ENCODE measurements around the gene COL4A1.
A peak's percentile ranks its signal among the peaks of the same experiment; 100 is the strongest.
"Not testable (repeated sequence)": the region's sequence is repeated elsewhere in the genome, so short reads cannot be mapped to it uniquely, and the experiment has no call there.

The COL4A1 gene

DNA sequence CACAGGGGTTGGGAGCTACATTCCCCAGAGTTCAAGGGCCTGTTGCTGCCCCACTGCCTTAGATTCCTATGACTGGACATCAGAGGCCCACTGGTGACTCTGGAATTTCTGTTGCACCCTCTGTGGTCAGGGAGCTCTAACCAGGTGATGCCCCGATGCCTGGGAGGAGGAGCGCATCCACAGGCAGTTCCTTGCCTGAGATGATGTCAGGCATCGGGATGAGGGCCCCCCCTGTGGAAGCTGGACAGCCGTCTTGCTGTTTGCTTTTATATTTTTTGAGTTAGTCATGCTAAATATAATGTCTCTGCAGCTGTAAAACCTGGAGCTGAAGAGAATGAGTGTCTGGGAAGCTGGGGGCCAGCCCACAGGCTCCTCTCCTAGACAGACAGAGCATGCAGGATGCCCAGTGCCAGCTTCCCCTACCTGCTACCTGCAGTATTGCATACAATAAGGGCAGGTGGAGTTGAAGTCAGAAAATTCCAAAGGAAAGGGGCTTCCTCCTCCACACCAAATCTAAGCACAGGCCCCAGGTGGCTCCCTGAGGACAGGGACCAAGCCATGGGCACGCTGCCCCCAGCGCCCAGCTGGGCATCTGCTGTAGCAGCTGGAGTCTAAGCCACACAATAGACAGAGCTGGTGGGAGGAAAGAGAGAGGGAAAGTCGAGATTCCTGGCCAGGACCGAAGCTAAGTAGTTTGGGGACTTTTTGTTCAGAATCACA is 16.4 kb upstream of the COL4A1 start:
- no peak for DNase-seq (ENCODE audit: low read depth in 2 of 2)

DNA sequence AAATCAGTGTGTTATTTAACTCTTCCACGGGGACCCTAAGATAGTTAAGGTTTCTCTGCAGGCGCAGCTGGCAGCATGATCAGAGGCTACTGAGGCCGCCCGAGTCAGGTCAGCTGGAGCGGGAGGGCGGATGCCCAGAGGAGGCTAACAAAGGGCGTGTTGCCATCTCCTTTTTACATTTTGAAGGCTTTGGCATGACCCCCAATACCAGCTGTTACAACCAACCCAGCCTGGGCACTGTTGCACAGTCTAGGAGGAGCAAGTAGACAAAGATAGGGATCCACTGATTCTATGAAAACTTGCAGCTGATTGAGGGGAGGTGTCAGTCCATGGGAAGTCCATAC is 15.8 kb upstream of the COL4A1 start:
- DNase-seq (ENCODE audit: low read depth in 2 of 2) = no peak

- DNase-seq (ENCODE audit: low read depth in 2 of 2) = no peak
Measured at GRCh38 chr13:110322126-110322827, 15.3 kb upstream of the COL4A1 start.

DNA sequence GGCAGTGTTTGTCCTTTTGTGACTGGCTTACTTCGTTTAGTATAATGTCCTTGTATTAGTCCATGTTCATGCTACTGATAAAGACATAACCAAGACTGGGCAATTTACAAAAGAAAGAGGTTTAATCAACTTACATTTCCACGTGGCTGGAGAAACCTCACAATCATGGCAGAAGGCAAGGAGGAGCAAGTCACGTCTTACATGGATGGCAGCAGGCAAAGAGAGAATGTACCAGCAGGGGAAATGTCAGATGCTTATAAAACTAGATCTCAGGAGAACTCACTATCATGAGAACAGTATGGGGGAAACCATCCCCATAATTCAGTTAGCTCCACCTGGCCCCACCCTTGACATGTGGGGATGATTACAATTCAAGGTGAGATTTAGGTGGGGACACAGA is 14.6 kb upstream of the COL4A1 start:
- DNase-seq (ENCODE audit: low read depth in 2 of 2) = not testable (repeated sequence)

DNA sequence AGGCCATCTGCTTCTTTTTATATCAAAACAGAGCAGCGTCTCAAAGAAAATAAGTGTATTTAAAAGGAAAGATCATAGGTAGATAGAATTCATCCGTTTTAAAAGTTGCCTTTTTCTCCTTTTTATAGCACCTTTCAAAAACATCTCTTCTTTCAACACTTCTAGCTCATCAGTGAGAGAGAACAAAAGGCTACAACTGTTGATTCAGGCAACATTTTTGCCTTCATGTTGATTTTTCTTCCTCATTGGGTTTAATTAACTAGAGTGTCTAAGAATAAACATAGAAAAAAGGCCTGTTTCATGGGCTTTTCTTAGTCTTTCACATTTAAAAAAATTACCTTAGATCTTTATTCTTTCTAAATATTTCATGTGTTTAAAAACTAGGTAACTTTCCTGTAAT is 13.7 kb upstream of the COL4A1 start:
- DNase-seq (ENCODE audit: low read depth in 2 of 2) = no peak

DNA sequence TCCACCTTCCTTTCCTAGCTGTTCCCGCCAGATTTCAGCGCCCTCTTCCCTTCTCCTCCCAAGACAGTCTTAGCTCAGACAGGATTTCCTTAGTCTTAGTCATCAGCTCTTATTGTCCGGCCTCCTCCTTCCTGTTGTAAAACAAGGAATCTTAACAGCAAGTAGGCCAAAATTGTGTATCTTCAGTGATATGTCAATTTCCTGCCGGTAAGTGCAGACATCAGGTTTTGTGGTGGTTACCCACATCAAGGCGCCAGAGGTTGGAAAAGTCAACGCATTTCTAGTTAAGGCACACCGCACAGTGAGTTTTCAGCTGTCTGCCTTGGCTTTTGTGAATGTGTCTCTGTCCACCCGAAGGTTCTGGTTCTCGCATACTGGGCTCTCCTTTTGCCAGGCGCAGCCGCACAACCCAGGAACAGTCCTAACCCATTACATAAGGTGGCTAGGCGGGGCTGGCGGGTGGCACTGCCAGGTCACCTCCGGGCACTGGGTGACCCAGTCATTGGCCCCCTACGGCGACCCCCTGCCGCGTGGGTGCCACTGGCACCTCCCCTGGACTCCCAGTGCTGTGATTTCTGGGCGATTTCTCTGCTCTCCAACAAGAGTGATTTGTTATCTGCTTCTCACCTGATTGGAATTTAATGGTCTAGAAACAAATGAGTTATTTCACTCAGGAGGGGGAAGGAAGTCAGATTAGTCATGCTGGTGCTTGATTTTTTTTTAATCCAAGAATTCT is 13.0 kb upstream of the COL4A1 start:
- peak in 1 of 2 donors; percentile 20 for DNase-seq (ENCODE audit: low read depth in 2 of 2)

GRCh38 chr13:110319397-110319773 is 12.4 kb upstream of the COL4A1 start:
- DNase-seq (ENCODE audit: low read depth in 2 of 2) = no peak

GRCh38 chr13:110318920-110319319 is 12.0 kb upstream of the COL4A1 start:
- no peak for DNase-seq (ENCODE audit: low read depth in 2 of 2)

- DNase-seq (ENCODE audit: low read depth in 2 of 2) = no peak
Measured at GRCh38 chr13:110317496-110318195, 10.7 kb upstream of the COL4A1 start.

GRCh38 chr13:110317093-110317492 is 10.1 kb upstream of the COL4A1 start:
- DNase-seq (ENCODE audit: low read depth in 2 of 2) = no peak

DNA sequence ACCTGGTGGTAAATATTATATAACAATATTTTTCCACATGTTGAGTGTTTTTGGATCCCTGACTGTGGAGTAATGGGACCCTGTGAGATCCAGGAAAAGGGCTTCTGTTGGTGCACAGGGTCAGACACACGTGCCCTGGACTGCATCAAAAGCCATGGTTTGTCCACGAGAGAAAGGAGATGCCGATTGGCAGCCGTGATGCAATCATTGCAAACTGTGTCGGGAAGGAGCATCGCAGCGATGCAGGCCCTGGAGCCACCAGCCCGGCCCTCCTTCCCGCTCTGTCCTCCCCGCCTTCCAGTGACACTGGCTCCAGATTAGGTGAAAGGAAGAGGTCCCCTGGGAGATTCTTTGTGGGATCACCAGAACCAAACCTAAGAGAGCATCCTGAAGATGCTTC is 9.2 kb upstream of the COL4A1 start:
- DNase-seq (ENCODE audit: low read depth in 2 of 2) = no peak

- no peak for DNase-seq (ENCODE audit: low read depth in 2 of 2)
Measured at GRCh38 chr13:110314516-110315245, 7.7 kb upstream of the COL4A1 start.

- DNase-seq (ENCODE audit: low read depth in 2 of 2) = not testable (repeated sequence)
Measured at GRCh38 chr13:110313733-110314132, 6.8 kb upstream of the COL4A1 start.

- not testable (repeated sequence) for DNase-seq (ENCODE audit: low read depth in 2 of 2)
Measured at GRCh38 chr13:110313261-110313660, 6.3 kb upstream of the COL4A1 start.

DNA sequence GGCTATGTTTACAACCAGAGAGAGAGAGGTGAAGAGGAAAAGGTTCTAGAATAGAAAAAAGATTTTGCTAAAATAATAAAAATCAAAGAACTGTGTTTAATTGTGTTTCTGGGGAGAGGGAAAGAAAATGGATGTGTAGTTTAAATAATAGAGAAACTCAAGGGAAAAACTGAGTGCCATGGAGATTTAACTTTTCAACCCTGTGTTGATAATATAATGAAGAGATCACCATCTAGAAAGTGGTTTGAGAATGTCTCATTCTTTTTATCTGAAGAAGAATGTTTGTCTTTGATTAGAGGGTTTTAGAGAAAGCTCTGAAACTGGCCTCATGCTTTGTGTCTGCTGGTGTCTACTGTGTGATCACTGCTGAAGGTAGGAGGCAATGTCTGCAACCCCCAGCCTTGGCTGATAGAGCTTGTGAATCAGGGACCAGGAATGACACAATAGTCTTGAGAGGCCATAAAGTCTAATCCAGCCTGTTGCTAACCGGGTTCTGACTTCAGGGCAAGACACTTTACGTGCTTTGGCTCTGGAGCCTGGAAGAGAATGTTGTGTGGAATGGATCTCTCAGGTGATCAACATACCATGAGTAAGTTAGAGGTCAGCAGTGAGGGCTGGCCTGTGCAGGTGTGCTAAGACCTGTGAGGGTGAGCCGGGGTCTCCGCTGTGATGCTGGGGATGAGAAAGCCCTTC is 5.5 kb upstream of the COL4A1 start:
- DNase-seq (ENCODE audit: low read depth in 2 of 2) = no peak

- DNase-seq (ENCODE audit: low read depth in 2 of 2) = no peak
Measured at GRCh38 chr13:110311443-110312338, 4.7 kb upstream of the COL4A1 start.

DNA sequence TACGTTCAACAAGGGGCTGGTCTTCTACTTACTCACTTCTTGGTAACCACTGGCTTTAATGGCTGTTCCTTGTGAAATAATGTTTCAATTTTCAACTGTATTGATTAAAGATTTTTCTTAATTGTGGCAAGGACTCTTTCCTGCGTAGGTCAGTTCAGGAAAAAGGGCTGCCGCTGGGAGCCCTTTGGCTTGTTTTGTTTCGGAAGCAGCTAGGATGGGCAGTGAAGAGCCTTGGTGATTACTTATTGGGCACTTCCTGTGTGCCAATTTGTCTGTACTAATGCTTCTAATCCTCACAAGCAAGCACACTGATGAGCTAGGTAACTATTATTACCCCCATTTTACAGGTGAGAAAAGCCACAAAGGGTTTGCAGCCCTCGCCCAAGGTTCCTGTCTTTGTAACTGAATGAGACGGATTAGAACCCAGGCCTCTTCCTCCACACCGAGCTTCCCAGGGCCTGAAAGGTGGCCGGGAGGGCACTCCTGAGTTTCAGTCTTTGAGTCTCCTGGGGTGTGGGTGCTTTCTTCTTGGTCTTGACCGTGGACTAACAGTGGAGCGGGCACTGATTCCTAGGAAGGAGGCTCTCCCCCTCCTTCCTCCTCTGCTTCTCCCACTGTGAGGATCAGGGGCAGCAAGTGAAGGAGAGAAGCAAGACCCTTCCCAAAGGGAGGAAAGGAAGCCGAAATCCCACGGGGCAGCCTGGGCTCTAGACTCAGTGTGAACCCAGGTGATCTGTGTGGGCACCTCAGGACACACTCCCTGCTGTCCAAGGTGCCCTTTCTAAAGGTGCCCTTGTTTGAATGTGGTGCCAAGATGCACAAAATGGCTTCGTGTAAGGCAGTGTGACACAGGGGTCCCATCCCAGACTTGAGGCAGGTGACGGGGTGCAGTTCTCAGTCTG is 3.8 kb upstream of the COL4A1 start:
- no peak for DNase-seq (ENCODE audit: low read depth in 2 of 2)

GRCh38 chr13:110309661-110310524 is 2.9 kb upstream of the COL4A1 start:
- no peak for DNase-seq (ENCODE audit: low read depth in 2 of 2)
